Forelimb muscle (tissue), 1 donor: ENCODE results near the gene NETO1. TPM values are rescaled to one million over a fixed set of nuclear protein-coding genes. Genes with fewer than 3 reads are reported as not detected.

Experiments used
- DNase-seq: peaks from one replicate; pipeline ENCODE4 v3.0.0-alpha.2; 2013; ENCODE audit warnings: low read depth
- polyA plus RNA-seq: library from polyadenylated mRNA; unstranded; fragments of 120-200 nt; gene quantifications from one replicate; pipeline ENCODE4 v1.2.1, GENCODE V29; 2013; ENCODE audit not compliant: insufficient read length

NETO1 gene
- polyA plus RNA-seq, 1 donor, result not detected

GRCh38 chr18:72727776-72728175 lies 140.0 kb downstream of the NETO1 start:
- DNase-seq, result no peak

DNA sequence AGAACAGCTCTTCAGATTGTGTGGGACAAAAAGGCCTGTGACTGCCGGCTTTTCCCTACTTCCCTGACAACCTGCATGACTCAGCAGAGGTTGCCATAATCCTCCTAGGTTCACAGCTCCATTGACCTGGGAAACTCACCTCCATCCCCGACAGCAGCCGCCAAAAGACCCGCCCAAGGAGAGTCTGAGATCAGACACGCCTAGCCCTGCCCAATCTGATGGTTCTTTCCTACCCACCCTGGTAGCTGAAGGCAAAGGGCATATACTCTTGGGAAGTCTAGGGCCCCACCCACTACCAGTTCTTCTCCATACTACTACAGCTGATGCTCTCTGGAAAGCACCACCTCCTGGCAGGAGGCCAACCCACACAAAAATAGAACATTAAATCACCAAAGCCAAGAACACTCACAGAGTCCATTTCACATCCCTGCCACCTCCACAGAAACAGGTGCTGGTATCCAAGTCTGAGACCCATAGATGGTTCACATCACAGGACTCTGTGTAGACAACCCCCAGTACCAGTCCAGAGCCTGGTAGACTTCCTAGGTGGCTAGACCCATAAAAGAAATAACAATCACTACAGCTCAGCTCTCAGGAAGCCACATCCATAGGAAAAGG lies 140.6 kb downstream of the NETO1 start:
- no peak for DNase-seq

DNA sequence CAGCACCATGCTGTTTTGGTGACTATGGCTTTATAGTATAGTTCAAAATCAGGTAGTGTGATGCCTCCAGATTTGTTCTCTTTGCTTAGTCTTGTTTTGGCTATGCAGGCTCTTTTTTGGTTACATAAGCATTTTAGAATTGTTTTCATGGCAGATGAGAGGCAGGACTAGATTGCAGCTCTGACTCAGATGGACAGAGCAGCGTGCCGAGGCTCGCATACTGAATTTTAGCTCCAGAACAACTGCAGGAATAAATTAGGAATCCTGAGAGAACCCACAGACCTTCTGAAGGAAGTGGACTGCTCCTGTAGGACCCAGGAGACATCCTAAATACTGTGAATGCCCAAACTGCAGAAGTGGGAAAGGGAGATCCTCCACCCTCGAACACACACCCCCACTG lies 141.6 kb downstream of the NETO1 start:
- no peak for DNase-seq

DNA sequence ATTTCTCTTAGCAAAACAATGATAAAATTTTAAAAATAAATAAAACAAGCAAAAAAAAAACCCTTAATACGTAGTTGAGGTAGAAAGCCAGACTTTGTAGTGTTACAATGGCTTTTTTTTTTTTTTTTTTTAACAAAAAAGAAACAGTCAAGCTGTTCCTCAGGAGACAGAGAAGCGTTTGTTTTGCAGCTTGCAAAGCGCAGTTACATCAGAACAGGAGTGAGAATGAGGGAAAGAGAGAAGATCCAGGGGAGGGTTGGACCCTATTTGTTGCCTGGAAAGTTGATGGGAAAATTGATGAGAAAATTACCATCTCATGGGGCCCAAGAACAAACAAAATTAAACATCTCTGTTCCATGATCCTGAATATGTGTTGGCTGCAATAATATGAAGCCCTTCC lies 146.5 kb downstream of the NETO1 start:
- DNase-seq, result no peak

DNA sequence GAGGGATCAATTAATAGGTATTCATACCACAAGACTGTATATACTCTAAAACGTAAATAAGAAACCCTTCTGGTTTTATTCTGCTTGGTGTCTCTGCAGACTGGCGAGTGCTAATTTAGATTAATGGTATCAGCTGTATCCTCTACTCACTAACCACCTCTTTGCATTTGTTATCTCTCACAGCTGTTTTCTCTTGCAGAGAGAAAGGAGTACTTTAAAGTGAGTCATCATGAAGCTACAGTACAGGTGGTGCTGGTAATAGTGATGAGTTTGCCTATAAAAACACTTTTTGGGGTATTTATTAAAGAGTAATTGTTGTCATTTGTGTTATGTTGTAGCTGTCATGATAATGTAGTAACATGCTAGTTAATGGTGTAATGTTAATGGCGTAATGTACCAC lies 147.7 kb downstream of the NETO1 start:
- DNase-seq, result no peak

DNA sequence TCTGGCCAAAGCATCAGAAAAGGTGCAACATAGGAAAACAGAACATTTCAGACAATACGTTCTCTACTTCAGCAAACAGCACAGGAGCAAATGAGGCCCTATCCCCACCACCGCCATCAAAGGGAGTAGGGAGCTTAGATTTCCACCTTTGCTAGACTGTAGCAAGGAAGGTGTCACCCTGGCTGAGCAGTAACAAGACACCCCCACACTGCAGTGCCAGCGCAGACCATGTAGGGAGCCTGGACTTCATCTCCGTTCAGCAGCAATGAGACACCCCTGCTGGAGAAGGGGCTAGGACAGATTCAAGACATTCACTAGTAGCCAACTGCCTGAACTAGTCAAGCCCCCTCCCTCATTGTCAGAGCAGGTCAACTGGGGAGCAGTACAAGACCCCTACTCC lies 163.6 kb downstream of the NETO1 start:
- DNase-seq, result no peak

GRCh38 chr18:72700961-72701710 lies 166.7 kb downstream of the NETO1 start:
- DNase-seq, result no peak

GRCh38 chr18:72697706-72698105 lies 170.1 kb downstream of the NETO1 start:
- DNase-seq, result no peak

DNA sequence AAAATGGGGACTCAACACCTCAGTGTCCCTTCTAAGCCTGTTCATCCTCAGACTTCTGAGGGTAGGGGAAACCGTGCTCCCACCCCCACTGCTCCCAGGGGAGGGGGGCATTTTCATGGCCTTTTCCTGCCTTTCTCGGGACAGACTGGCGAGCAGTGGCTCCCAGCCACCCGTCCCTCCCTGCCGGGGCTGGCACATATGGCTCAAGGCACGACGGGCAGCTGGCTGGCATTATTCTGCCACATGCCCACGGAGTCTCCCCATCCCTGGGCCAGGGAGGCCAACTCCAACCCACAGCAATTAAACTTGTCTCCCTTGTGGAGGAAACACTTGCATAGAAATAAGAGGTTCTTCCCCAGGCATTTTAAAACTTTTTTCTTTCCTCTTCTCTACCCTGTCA lies 175.2 kb downstream of the NETO1 start:
- DNase-seq, result no peak
